C4-2B (cell line): ENCODE results near the gene LDB3.

ENCODE experiments used
- ZFX ChIP-seq: fragments of 450-650 bp; IDR thresholded peaks from 2 replicates; pipeline ENCODE4 v1.6.1; 2017
- TF ChIP-seq, protein P1 (sequence below): fragments of 450-650 bp; conservative IDR thresholded peaks from 2 replicates; pipeline ENCODE4 v1.5.1; 2017; ENCODE audit warnings: mild to moderate bottlenecking

DNA sequence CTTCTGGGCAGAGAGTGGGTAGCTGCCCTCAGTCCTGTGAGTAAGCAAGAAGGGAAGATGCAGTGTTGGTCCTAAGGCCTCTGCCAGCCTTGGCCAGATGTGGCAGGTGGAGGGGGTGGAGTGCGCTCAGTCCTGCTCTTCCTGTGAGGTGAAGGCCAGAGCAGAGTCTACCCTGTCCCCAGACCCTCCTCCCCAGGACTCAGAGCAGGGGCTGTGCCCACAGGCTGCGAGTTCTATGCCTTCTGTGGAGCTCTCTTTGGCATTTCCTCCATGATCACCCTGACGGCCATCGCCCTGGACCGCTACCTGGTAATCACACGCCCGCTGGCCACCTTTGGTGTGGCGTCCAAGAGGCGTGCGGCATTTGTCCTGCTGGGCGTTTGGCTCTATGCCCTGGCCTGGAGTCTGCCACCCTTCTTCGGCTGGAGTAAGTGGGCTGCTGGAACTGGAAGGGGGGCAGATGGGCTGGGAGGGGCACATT, 10.0 kb upstream of the LDB3 start:
- TF ChIP-seq, protein P1, sequence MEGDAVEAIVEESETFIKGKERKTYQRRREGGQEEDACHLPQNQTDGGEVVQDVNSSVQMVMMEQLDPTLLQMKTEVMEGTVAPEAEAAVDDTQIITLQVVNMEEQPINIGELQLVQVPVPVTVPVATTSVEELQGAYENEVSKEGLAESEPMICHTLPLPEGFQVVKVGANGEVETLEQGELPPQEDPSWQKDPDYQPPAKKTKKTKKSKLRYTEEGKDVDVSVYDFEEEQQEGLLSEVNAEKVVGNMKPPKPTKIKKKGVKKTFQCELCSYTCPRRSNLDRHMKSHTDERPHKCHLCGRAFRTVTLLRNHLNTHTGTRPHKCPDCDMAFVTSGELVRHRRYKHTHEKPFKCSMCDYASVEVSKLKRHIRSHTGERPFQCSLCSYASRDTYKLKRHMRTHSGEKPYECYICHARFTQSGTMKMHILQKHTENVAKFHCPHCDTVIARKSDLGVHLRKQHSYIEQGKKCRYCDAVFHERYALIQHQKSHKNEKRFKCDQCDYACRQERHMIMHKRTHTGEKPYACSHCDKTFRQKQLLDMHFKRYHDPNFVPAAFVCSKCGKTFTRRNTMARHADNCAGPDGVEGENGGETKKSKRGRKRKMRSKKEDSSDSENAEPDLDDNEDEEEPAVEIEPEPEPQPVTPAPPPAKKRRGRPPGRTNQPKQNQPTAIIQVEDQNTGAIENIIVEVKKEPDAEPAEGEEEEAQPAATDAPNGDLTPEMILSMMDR = no peak
- TF ChIP-seq ZFX = no peak
